IPS-20b (cell line): ENCODE measurements around the gene GANAB.

ENCODE experiments used
- H3K27ac ChIP-seq: one replicate; pipeline ENCODE4 v1.5.1; 2013; ENCODE audit warnings: low read length
- H3K27me3 ChIP-seq: 2 replicates; pipeline ENCODE4 v1.6.1; 2013; ENCODE audit warnings: mild to moderate bottlenecking, low read length, inconsistent platforms; ENCODE audit not compliant: insufficient read depth
- H3K36me3 ChIP-seq: 2 replicates; pipeline ENCODE4 v1.6.1; 2013; ENCODE audit warnings: low read depth, mild to moderate bottlenecking, inconsistent platforms, low read length, moderate library complexity; ENCODE audit not compliant: insufficient read depth
- H3K4me1 ChIP-seq: 2 replicates; pipeline ENCODE4 v1.6.1; 2013; ENCODE audit warnings: mild to moderate bottlenecking, control low read depth, inconsistent platforms, low read length, moderate library complexity; ENCODE audit not compliant: insufficient read depth
- H3K4me3 ChIP-seq: 2 replicates; pipeline ENCODE4 v1.5.1; 2013; ENCODE audit warnings: mild to moderate bottlenecking, low read length, inconsistent platforms
- H3K9ac ChIP-seq: 2 replicates; pipeline ENCODE4 v1.6.1; 2013; ENCODE audit warnings: low read depth, mild to moderate bottlenecking, inconsistent platforms, low read length, moderate library complexity
- H3K9me3 ChIP-seq: 2 replicates; pipeline ENCODE4 v1.6.1; 2013; ENCODE audit warnings: mild to moderate bottlenecking, low read depth, low read length, inconsistent platforms; ENCODE audit not compliant: insufficient read depth

Gene GANAB

DNA sequence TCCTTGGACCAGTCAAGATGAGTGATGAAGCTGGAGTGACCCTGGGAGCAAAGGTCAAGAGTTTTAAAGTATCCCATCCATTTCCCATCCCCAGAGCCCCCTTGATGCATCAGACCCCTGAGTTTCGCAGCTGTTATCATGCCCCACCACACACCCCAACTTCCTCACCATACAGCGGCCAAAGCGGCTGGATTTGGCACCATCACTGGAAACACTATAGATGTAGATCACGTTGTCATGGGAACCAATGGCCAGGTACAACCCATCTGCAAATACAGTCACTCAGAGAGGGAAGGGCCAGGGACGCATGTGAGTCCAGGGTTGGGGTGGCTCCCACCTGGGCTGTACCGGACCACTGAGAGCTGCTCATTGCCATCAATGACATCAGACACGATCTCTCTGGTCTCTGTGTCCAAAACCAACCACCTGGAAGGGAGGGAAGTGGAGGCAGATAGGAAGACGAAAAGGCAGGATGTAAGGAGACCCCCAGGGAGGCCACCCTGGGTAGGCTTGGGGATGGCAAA, 42.6 kb downstream of the GANAB start:
- no peak overlapping the region for H3K9ac ChIP-seq
- H3K27ac ChIP-seq: no peak overlapping the region
- H3K4me3 ChIP-seq: no peak overlapping the region
- H3K36me3 ChIP-seq: peaks cover 11% of the 10 kb centered on the region
- H3K4me1 ChIP-seq: peaks cover 20% of the 10 kb centered on the region
- peaks cover 26% of the 10 kb centered on the region for H3K27me3 ChIP-seq
- no peaks in the 10 kb centered on the region for H3K9me3 ChIP-seq

DNA sequence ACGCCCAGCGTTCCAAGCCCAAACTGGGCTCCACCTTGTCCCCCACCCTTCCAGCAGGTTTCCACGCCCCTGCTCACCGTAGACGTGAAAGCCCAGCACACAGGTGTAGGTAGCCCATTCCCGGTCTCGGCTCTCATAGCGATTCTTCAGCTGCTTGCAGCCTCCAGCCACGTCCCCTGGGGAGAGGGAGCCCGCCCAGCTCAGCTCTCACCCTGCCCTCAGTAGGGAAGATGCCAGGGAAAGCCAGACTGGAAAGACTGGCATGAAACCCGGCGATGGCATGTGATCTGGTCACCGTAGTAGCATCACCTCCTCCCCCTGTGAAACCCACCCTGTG, 43.4 kb downstream of the GANAB start:
- peak overlapping the region; percentile 96; the same call in 1 of the 2 replicates for H3K4me3 ChIP-seq
- H3K36me3 ChIP-seq: peaks cover 19% of the 10 kb centered on the region
- peaks cover 23% of the 10 kb centered on the region for H3K4me1 ChIP-seq
- H3K27me3 ChIP-seq: peaks cover 26% of the 10 kb centered on the region
- H3K9me3 ChIP-seq: no peaks in the 10 kb centered on the region
- H3K9ac ChIP-seq: peak overlapping the region; percentile 87; the same call in 1 of the 2 replicates
- H3K27ac ChIP-seq: no peak overlapping the region

GRCh38 chr11:62602141-62603071, 44.0 kb downstream of the GANAB start:
- peaks cover 23% of the 10 kb centered on the region for H3K4me1 ChIP-seq
- peaks cover 25% of the 10 kb centered on the region for H3K36me3 ChIP-seq

DNA sequence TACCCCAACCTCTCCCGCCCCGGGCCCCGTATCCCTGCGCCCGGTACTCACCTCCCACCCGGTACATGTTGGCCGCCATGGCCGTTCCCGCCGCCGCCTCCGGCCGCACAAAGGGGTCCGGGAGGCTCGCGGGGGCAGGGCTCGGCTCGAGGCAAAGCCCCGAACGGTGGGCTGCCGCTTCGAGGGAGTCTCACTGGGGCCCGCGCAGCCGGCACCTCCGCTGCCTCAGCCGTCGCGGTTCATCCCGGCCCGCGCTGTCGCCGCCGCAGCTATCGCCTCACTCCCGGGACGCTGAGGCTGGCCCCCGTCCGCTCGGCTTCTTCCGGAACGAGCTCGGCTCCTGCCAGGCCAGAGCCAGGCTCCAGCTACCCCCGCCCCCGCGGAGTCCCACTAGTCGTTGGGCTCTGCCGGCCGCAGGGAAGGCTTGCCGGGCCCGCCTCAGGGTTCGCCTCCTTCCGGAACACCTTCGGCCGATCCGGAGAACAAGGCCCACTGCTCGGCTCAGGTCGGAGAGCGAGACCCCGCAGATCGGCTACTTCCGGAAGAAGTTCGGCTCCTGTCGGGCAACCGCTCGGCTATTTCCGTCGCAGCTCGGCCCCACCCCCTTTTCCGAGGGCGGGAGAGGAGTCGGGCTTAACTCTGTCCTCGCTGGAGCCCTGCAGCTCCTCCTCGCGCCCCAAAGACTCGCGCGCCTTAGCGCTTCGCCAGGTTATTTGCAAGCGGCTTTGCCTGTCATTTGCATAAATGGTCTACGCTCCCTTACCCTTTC, 44.9 kb downstream of the GANAB start, which contains the start of gene MTA2:
TSS of gene MTA2 (minus strand) at position 494 of the 769 bp plus-strand sequence. CDS start at position 79, 415 bp downstream.
- Histone ChIP-seq H3K9ac (peak within 1 kb of the TSS; percentile 96), H3K4me3 (peak within 1 kb of the TSS; percentile 96), H3K27ac (peak within 1 kb of the TSS; percentile 30), H3K4me1 (peaks cover 20% of the 10 kb centered on the region), H3K9me3 (no peaks in the 10 kb centered on the region), H3K27me3 (peaks cover 26% of the 10 kb centered on the region), H3K36me3 (peaks cover 32% of the 10 kb centered on the region)

More at GRCh38 chr11:62602141-62603071, 44.0 kb downstream of the GANAB start:
- H3K4me3 ChIP-seq: peak overlapping the region; percentile 96
- H3K9me3 ChIP-seq: no peaks in the 10 kb centered on the region
- no peak overlapping the region for H3K27ac ChIP-seq
- peaks cover 26% of the 10 kb centered on the region for H3K27me3 ChIP-seq
- H3K9ac ChIP-seq: peak overlapping the region; percentile 87

DNA sequence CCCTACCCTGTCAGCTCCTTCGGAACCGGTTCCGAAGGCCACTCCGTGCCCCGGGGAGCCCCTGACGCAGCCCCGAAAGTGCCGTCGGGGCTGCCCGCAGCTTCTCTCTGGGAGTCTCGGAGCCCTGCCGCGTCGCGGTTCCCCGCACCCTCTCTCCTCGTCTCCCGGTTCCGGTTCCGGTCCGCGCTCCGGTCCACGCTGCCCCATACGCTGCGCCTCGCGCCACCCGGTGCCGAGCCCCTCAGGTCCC, 45.4 kb downstream of the GANAB start:
- H3K4me3 ChIP-seq: peak overlapping the region; percentile 96
- peaks cover 37% of the 10 kb centered on the region for H3K36me3 ChIP-seq
- peaks cover 26% of the 10 kb centered on the region for H3K27me3 ChIP-seq
- H3K4me1 ChIP-seq: peaks cover 20% of the 10 kb centered on the region
- peak overlapping the region; percentile 96 for H3K9ac ChIP-seq
- no peaks in the 10 kb centered on the region for H3K9me3 ChIP-seq
- H3K27ac ChIP-seq: peak overlapping the region; percentile 30

GRCh38 chr11:62600367-62601121, 45.9 kb downstream of the GANAB start:
- peaks cover 26% of the 10 kb centered on the region for H3K27me3 ChIP-seq
- peak overlapping the region; percentile 96 for H3K9ac ChIP-seq
- peak overlapping the region; percentile 96 for H3K4me3 ChIP-seq
- H3K36me3 ChIP-seq: peaks cover 42% of the 10 kb centered on the region
- H3K9me3 ChIP-seq: no peaks in the 10 kb centered on the region
- peaks cover 20% of the 10 kb centered on the region for H3K4me1 ChIP-seq
- H3K27ac ChIP-seq: no peak overlapping the region

GRCh38 chr11:62599901-62600300, 46.5 kb downstream of the GANAB start:
- Histone ChIP-seq H3K36me3 (peaks cover 49% of the 10 kb centered on the region), H3K4me3 (peak overlapping the region; percentile 96), H3K9ac (peak overlapping the region; percentile 96), H3K4me1 (peaks cover 20% of the 10 kb centered on the region), H3K9me3 (no peaks in the 10 kb centered on the region), H3K27me3 (peaks cover 26% of the 10 kb centered on the region), H3K27ac (no peak overlapping the region)

DNA sequence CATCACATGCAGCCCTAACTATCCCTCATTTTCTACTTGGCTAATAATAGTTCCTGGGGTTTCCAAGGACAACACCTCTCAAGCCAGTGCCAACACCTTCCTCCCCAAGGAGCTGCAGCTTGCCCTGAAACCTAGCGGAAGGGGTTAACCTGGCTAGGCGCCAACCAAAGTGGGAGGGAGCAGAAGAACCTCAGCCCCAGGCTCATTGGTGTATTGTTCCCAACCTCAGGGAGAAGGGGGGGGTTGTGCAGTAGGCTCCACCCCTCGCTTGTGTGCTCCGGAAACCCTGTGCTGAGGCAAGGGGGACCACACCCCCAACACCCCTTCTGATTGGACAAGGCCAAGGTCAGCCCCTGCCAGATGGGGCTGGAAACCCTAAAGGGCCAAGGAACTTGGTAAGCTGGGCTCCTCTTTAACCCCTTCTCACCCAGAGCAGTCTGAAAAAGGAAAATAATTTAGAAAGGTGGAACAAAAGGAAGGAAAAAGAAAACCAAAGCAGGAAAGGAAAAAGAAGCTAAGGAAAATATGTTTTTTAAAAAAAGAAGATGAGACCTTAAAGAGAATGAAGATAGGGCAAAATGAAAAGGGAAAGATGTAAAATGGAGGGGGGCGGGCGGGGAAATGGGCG, 47.2 kb downstream of the GANAB start:
- Histone ChIP-seq H3K36me3 (peaks cover 56% of the 10 kb centered on the region), H3K9me3 (no peaks in the 10 kb centered on the region), H3K27ac (no peak overlapping the region), H3K9ac (peak overlapping the region; percentile 96; the same call in 1 of the 2 replicates), H3K27me3 (peaks cover 24% of the 10 kb centered on the region), H3K4me3 (peak overlapping the region; percentile 96), H3K4me1 (peaks cover 20% of the 10 kb centered on the region)

- Histone ChIP-seq H3K36me3 (peaks cover 73% of the 10 kb centered on the region), H3K27ac (no peak overlapping the region)
Measured at GRCh38 chr11:62595124-62595523, 51.3 kb downstream of the GANAB start.

GRCh38 chr11:62593434-62594044, 52.9 kb downstream of the GANAB start:
- no peak overlapping the region for H3K9ac ChIP-seq
- peaks cover 64% of the 10 kb centered on the region for H3K36me3 ChIP-seq
- peaks cover 5% of the 10 kb centered on the region for H3K4me1 ChIP-seq
- H3K27me3 ChIP-seq: no peaks in the 10 kb centered on the region
- H3K27ac ChIP-seq: no peak overlapping the region
- H3K4me3 ChIP-seq: no peak overlapping the region
- no peaks in the 10 kb centered on the region for H3K9me3 ChIP-seq

More at GRCh38 chr11:62595124-62595523, 51.3 kb downstream of the GANAB start:
- no peak overlapping the region for H3K4me3 ChIP-seq
- H3K4me1 ChIP-seq: peaks cover 17% of the 10 kb centered on the region
- no peaks in the 10 kb centered on the region; the same call in 1 of the 2 replicates for H3K27me3 ChIP-seq
- no peaks in the 10 kb centered on the region for H3K9me3 ChIP-seq
- H3K9ac ChIP-seq: no peak overlapping the region
